ENCODE measurements around the gene ZNF789. TPM values are rescaled to one million over a fixed set of nuclear protein-coding genes. Genes with fewer than 3 reads are reported as not detected.
A peak's percentile ranks its signal among the peaks of the same experiment; 100 is the strongest.

ZNF789 gene
- total and polyA plus RNA-seq, 2 of the 13 experiments (the other 11 are each of a cell fraction or from before 2014, with no cell fraction given): 19.8 to 25.1 TPM

- no peak for TF ChIP-seq NFIB (CRISPR knock-in tag; IDR thresholded peaks at IDR 0.05; ENCODE audit: borderline replicate concordance)
- TF ChIP-seq ATF1 (CRISPR knock-in tag; IDR thresholded peaks at IDR 0.05): 0 out of 2 replicates have a peak, but pooled peaks have one; percentile 24
- TF ChIP-seq MED8 (CRISPR knock-in tag; IDR thresholded peaks at IDR 0.05; ENCODE audit: insufficient replicate concordance): peak; percentile 57
- TF ChIP-seq ZNF776 (CRISPR knock-in tag; IDR thresholded peaks at IDR 0.05): peak; percentile 35; the same call in 1 of the 2 replicates
- peak; percentile 78 for TF ChIP-seq YEATS4 (CRISPR knock-in tag; IDR thresholded peaks at IDR 0.05; ENCODE audit: borderline replicate concordance)
- no peak for TF ChIP-seq DMTF1 (CRISPR knock-in tag; IDR thresholded peaks at IDR 0.05)
- peak; percentile 44; the same call in 1 of the 2 replicates for TF ChIP-seq NR2C2 (CRISPR knock-in tag; IDR thresholded peaks at IDR 0.05; ENCODE audit: borderline replicate concordance)
- no peak for TF ChIP-seq HES4 (CRISPR knock-in tag; IDR thresholded peaks at IDR 0.05; ENCODE audit: borderline replicate concordance)
- TF ChIP-seq TOPORS (CRISPR knock-in tag; IDR thresholded peaks at IDR 0.05): no peak
- peak; percentile 18; the same call in 1 of the 2 replicates for TF ChIP-seq ZNF773 (CRISPR knock-in tag; IDR thresholded peaks at IDR 0.05; ENCODE audit: borderline replicate concordance)
- peak; percentile 35 for TF ChIP-seq MXD4 (CRISPR knock-in tag; IDR thresholded peaks at IDR 0.05)
- TF ChIP-seq SNAI1 (CRISPR knock-in tag; IDR thresholded peaks at IDR 0.05; ENCODE audit: borderline replicate concordance): peak; percentile 51; the same call in 1 of the 2 replicates
- TF ChIP-seq MXI1 (IDR thresholded peaks at IDR 0.05; ENCODE audit: borderline replicate concordance, low read depth, low read length): peak; percentile 51; the same call in 1 of the 3 replicates
- TF ChIP-seq ZSCAN31 (CRISPR knock-in tag; IDR thresholded peaks at IDR 0.05; ENCODE audit: low read depth): peak; percentile 51; the same call in 1 of the 2 replicates
- peak; percentile 88 for TF ChIP-seq TAF1 (CRISPR knock-in tag; IDR thresholded peaks at IDR 0.05)
- TF ChIP-seq ZNF646 (CRISPR knock-in tag; IDR thresholded peaks at IDR 0.05): no peak
- TF ChIP-seq ATF2 (CRISPR knock-in tag; IDR thresholded peaks at IDR 0.05): peak; percentile 65
- TF ChIP-seq REPIN1 (CRISPR knock-in tag; IDR thresholded peaks at IDR 0.05; ENCODE audit: borderline replicate concordance, low read depth): no peak
- peak; percentile 86 for TF ChIP-seq POLR2G (IDR thresholded peaks at IDR 0.05; ENCODE audit: low read depth, low read length)
Measured at GRCh38 chr7:99472561-99473314, at the start of gene ZNF789 (continued).

Measured in HepG2 (cell line).